KG1 (cell line): ENCODE measurements around the gene SLC22A3.
"Not testable (repeated sequence)": the region's sequence is repeated elsewhere in the genome, so short reads cannot be mapped to it uniquely, and the experiment has no call there.

Experiments used
- DNase-seq: peaks from one replicate; lab custom pipeline; 2025; lab: John Stamatoyannopoulos, UW

SLC22A3 gene

GRCh38 chr6:160374836-160375560, 26.8 kb downstream of the SLC22A3 start:
- DNase-seq = no peak

- no peak for DNase-seq
These were observed 27.4 kb downstream of the SLC22A3 start for GRCh38 chr6:160375561-160375949.

- no peak for DNase-seq
These were observed 28.3 kb downstream of the SLC22A3 start for GRCh38 chr6:160376445-160376844.

- no peak for DNase-seq
These were observed 30.0 kb downstream of the SLC22A3 start for GRCh38 chr6:160378218-160378617.

GRCh38 chr6:160378882-160379281, 30.7 kb downstream of the SLC22A3 start:
- no peak for DNase-seq

- DNase-seq = no peak
These were observed 31.3 kb downstream of the SLC22A3 start for GRCh38 chr6:160379466-160379865.

GRCh38 chr6:160382946-160383345, 34.8 kb downstream of the SLC22A3 start:
- DNase-seq = no peak

- no peak for DNase-seq
These were observed 38.8 kb downstream of the SLC22A3 start for GRCh38 chr6:160386869-160387530.

- no peak for DNase-seq
These were observed 39.9 kb downstream of the SLC22A3 start for GRCh38 chr6:160387916-160388643.

GRCh38 chr6:160388922-160389321, 40.7 kb downstream of the SLC22A3 start:
- DNase-seq = no peak

- no peak for DNase-seq
These were observed 43.4 kb downstream of the SLC22A3 start for GRCh38 chr6:160391419-160392116.

GRCh38 chr6:160393442-160393841, 45.3 kb downstream of the SLC22A3 start:
- not testable (repeated sequence) for DNase-seq

GRCh38 chr6:160393891-160394653, 45.9 kb downstream of the SLC22A3 start:
- no peak for DNase-seq

- no peak for DNase-seq
These were observed 46.5 kb downstream of the SLC22A3 start for GRCh38 chr6:160394654-160395035.

GRCh38 chr6:160395187-160395586, 47.0 kb downstream of the SLC22A3 start:
- no peak for DNase-seq

- no peak for DNase-seq
These were observed 48.1 kb downstream of the SLC22A3 start for GRCh38 chr6:160396292-160396691.

GRCh38 chr6:160398674-160399271, 50.6 kb downstream of the SLC22A3 start:
- DNase-seq = no peak

GRCh38 chr6:160400446-160400845, 52.3 kb downstream of the SLC22A3 start:
- no peak for DNase-seq

- no peak for DNase-seq
These were observed 60.4 kb downstream of the SLC22A3 start for GRCh38 chr6:160408528-160408927.

- DNase-seq = no peak
These were observed 64.8 kb downstream of the SLC22A3 start for GRCh38 chr6:160412993-160413392.

GRCh38 chr6:160417146-160417545, 69.0 kb downstream of the SLC22A3 start:
- no peak for DNase-seq
